Mesothelial cell of epicardium (in vitro differentiated cells): ENCODE measurements around the gene SLC41A2. TPM values are rescaled to one million over a fixed set of nuclear protein-coding genes. Genes with fewer than 3 reads are reported as not detected.

Experiments used
- DNase-seq, 2 experiments: peaks; one replicate each; pipeline ENCODE4 v3.0.0; 2021; ENCODE audit warnings: low spot score in 2 of 2; ENCODE audit not compliant: unreplicated experiment in 2 of 2
- H3K27ac Mint-ChIP-seq: 2 replicates; pipeline ENCODE4 v1.8.0; 2021; ENCODE audit warnings: mixed read lengths
- H3K27me3 Mint-ChIP-seq: 2 replicates; pipeline ENCODE4 v1.8.0; 2021; ENCODE audit warnings: low read depth, mixed read lengths
- H3K36me3 Mint-ChIP-seq: 2 replicates; pipeline ENCODE4 v1.8.0; 2021; ENCODE audit warnings: mixed read lengths
- H3K4me1 Mint-ChIP-seq: 2 replicates; pipeline ENCODE4 v1.8.0; 2021; ENCODE audit warnings: mixed read lengths
- H3K4me3 Mint-ChIP-seq: 2 replicates; pipeline ENCODE4 v1.8.0; 2021; ENCODE audit warnings: mild to moderate bottlenecking, moderate library complexity, mixed read lengths
- H3K9me3 Mint-ChIP-seq: 2 replicates; pipeline ENCODE4 v1.8.0; 2021; ENCODE audit warnings: mixed read lengths
- CTCF ChIP-seq: fragments of 200-600 bp; sonication (generic); IDR thresholded peaks from one replicate; pipeline ENCODE4 v1.5.0; 2021; ENCODE audit warnings: antibody characterized with exemption; ENCODE audit not compliant: unreplicated experiment
- total RNA-seq: library from RNA; stranded (reverse); gene quantifications from 3 replicates; pipeline ENCODE4 v1.2.1, GENCODE V29; 2021

The SLC41A2 gene
- total RNA-seq, 1 donor from 2014 or later, result 6.9 TPM

GRCh38 chr12:104976703-104977102, 18.6 kb upstream of the SLC41A2 start:
- peaks cover 3% of the 10 kb centered on the region for H3K9me3 Mint-ChIP-seq
- TF ChIP-seq CTCF, result no peak
- H3K4me1 Mint-ChIP-seq, result peaks cover 2% of the 10 kb centered on the region
- H3K36me3 Mint-ChIP-seq, result no peaks in the 10 kb centered on the region
- no peak overlapping the region for H3K4me3 Mint-ChIP-seq
- no peak overlapping the region for H3K27ac Mint-ChIP-seq
- DNase-seq, result no peak
- peaks cover 3% of the 10 kb centered on the region for H3K27me3 Mint-ChIP-seq

GRCh38 chr12:104975587-104976343, 17.7 kb upstream of the SLC41A2 start:
- peaks cover 2% of the 10 kb centered on the region for H3K4me1 Mint-ChIP-seq
- H3K36me3 Mint-ChIP-seq, result no peaks in the 10 kb centered on the region
- peaks cover 3% of the 10 kb centered on the region for H3K9me3 Mint-ChIP-seq
- H3K4me3 Mint-ChIP-seq, result no peak overlapping the region
- no peak overlapping the region for H3K27ac Mint-ChIP-seq
- TF ChIP-seq CTCF, result no peak
- DNase-seq, result no peak
- peaks cover 3% of the 10 kb centered on the region for H3K27me3 Mint-ChIP-seq

- DNase-seq, result no peak
- peaks cover 3% of the 10 kb centered on the region for H3K27me3 Mint-ChIP-seq
- no peak overlapping the region for H3K4me3 Mint-ChIP-seq
- H3K9me3 Mint-ChIP-seq, result peaks cover 3% of the 10 kb centered on the region
- H3K27ac Mint-ChIP-seq, result no peak overlapping the region
- peaks cover 2% of the 10 kb centered on the region for H3K4me1 Mint-ChIP-seq
- H3K36me3 Mint-ChIP-seq, result no peaks in the 10 kb centered on the region
- no peak for TF ChIP-seq CTCF
These were observed 16.7 kb upstream of the SLC41A2 start for GRCh38 chr12:104974626-104975290.

- no peak for TF ChIP-seq CTCF
- Mint-ChIP-seq H3K4me1 (peaks cover 2% of the 10 kb centered on the region), H3K27me3 (peaks cover 2% of the 10 kb centered on the region), H3K27ac (no peak overlapping the region), H3K9me3 (no peaks in the 10 kb centered on the region), H3K36me3 (no peaks in the 10 kb centered on the region), H3K4me3 (no peak overlapping the region)
- DNase-seq, result no peak
These were observed 15.2 kb upstream of the SLC41A2 start for GRCh38 chr12:104973250-104973649.

- H3K27ac Mint-ChIP-seq, result no peak overlapping the region
These were observed 13.2 kb upstream of the SLC41A2 start for GRCh38 chr12:104971306-104971705.

More at GRCh38 chr12:104971306-104971705, 13.2 kb upstream of the SLC41A2 start:
- H3K9me3 Mint-ChIP-seq, result no peaks in the 10 kb centered on the region
- TF ChIP-seq CTCF, result no peak
- no peaks in the 10 kb centered on the region for H3K36me3 Mint-ChIP-seq
- H3K4me1 Mint-ChIP-seq, result peaks cover 2% of the 10 kb centered on the region
- no peak overlapping the region for H3K4me3 Mint-ChIP-seq
- no peak for DNase-seq
- H3K27me3 Mint-ChIP-seq, result peaks cover 1% of the 10 kb centered on the region
